Esophagus muscularis mucosa (tissue), 4 donors: ENCODE results near the gene ACSS1.

Experiments used
- EP300 ChIP-seq: sonication (generic); formaldehyde crosslinking; IDR thresholded peaks from one replicate; pipeline ENCODE4 v1.6.1; 2017; ENCODE audit warnings: antibody characterized with exemption
- POLR2A ChIP-seq: fragments of 450-650 bp; IDR thresholded peaks from one replicate; pipeline ENCODE4 v1.6.1; 2017; ENCODE audit warnings: antibody characterized with exemption, moderate library complexity, mild to moderate bottlenecking, low read depth
- TF ChIP-seq, protein P1 (sequence below), 3 experiments: fragments of 200-600 bp in 2 of 3; fragments of 450-650 bp in 1 of 3; sonication (generic) in 2 of 3; IDR thresholded peaks; one replicate each; pipeline ENCODE4 v1.5.1; 2017 to 2019; ENCODE audit warnings: antibody characterized with exemption in 3 of 3, mild to moderate bottlenecking in 2 of 3, moderate library complexity in 1 of 3

DNA sequence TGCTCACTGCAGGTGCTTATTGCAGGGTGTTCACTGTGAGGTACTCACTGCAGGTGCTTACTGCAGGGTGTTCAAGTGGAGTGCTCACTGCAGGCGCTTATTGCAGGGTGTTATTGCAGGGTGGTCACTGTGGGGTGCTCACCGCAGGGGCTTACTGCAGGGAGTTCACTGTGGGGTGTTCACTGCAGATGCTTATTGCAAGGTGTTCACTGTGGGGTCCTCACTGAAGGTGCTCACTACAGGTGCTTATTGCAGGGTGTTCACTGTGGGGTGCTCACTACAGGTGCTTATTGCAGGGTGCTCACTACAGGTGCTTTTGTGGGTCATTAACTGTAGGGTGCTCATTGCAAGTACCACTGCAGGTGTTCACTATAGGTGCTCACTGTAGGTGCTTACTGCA lies 85.6 kb downstream of the ACSS1 start:
- TF ChIP-seq, protein P1, sequence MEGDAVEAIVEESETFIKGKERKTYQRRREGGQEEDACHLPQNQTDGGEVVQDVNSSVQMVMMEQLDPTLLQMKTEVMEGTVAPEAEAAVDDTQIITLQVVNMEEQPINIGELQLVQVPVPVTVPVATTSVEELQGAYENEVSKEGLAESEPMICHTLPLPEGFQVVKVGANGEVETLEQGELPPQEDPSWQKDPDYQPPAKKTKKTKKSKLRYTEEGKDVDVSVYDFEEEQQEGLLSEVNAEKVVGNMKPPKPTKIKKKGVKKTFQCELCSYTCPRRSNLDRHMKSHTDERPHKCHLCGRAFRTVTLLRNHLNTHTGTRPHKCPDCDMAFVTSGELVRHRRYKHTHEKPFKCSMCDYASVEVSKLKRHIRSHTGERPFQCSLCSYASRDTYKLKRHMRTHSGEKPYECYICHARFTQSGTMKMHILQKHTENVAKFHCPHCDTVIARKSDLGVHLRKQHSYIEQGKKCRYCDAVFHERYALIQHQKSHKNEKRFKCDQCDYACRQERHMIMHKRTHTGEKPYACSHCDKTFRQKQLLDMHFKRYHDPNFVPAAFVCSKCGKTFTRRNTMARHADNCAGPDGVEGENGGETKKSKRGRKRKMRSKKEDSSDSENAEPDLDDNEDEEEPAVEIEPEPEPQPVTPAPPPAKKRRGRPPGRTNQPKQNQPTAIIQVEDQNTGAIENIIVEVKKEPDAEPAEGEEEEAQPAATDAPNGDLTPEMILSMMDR (IDR thresholded peaks at IDR 0.05): no peak
- no peak for TF ChIP-seq POLR2A
- no peak for TF ChIP-seq EP300
